HAP-1 (cell line): ENCODE measurements around the gene RIN3.

Experiments
- DNase-seq, 2 experiments: peaks; one replicate each; pipeline ENCODE4 v3.0.0-alpha.2; 2016 to 2020; ENCODE audit warnings: low spot score in 2 of 2
- H3K27me3 ChIP-seq: fragments of 250-450 bp; sonication (Bioruptor Pico); 2 replicates; pipeline ENCODE4 v1.5.1; 2020; ENCODE audit warnings: low read depth, mild to moderate bottlenecking, moderate library complexity
- H3K36me3 ChIP-seq: fragments of 250-450 bp; sonication (Bioruptor Pico); replicated peaks from 2 replicates; pipeline ENCODE4 v1.5.1; 2020; ENCODE audit warnings: mild to moderate bottlenecking
- H3K4me1 ChIP-seq: fragments of 250-450 bp; sonication (Bioruptor Pico); 2 replicates; pipeline ENCODE4 v1.5.1; 2020; ENCODE audit warnings: mild to moderate bottlenecking
- H3K4me3 ChIP-seq: fragments of 250-450 bp; sonication (Bioruptor Pico); 2 replicates; pipeline ENCODE4 v1.5.1; 2020; ENCODE audit warnings: mild to moderate bottlenecking, moderate library complexity
- H3K9me3 ChIP-seq: fragments of 250-450 bp; sonication (Bioruptor Pico); 2 replicates; pipeline ENCODE4 v1.5.1; 2020; ENCODE audit warnings: mild to moderate bottlenecking, moderate library complexity
- in situ Hi-C: fragments of 300-500 bp; cut with MboI; formaldehyde crosslinking; loops from 3 replicates; pipeline ENCODE4 v1.14.3; 2020; ENCODE audit warnings: low sequenced_read_pairs, inconsistent platforms, mixed read lengths

Gene RIN3

GRCh38 chr14:92584220-92584619 is 70.6 kb downstream of the RIN3 start:
- H3K9me3 ChIP-seq = no peaks in the 10 kb centered on the region
- no peaks in the 10 kb centered on the region for H3K4me1 ChIP-seq
- H3K4me3 ChIP-seq = no peak overlapping the region
- no peaks in the 10 kb centered on the region for H3K36me3 ChIP-seq
- in situ Hi-C loops = no loop called here
- no peaks in the 10 kb centered on the region for H3K27me3 ChIP-seq
- no peak for DNase-seq

- H3K36me3 ChIP-seq = no peaks in the 10 kb centered on the region
- H3K27me3 ChIP-seq = no peaks in the 10 kb centered on the region
- DNase-seq = no peak
- no peak overlapping the region for H3K4me3 ChIP-seq
- H3K4me1 ChIP-seq = no peaks in the 10 kb centered on the region
- in situ Hi-C loops = no loop called here
- H3K9me3 ChIP-seq = no peaks in the 10 kb centered on the region
Observed at GRCh38 chr14:92584816-92585215, 71.2 kb downstream of the RIN3 start.

GRCh38 chr14:92585981-92586937 is 72.7 kb downstream of the RIN3 start:
- no peaks in the 10 kb centered on the region for H3K9me3 ChIP-seq
- no peak overlapping the region for H3K4me3 ChIP-seq
- no peak for DNase-seq
- no peaks in the 10 kb centered on the region for H3K4me1 ChIP-seq
- in situ Hi-C loops = no loop called here
- H3K27me3 ChIP-seq = no peaks in the 10 kb centered on the region
- H3K36me3 ChIP-seq = no peaks in the 10 kb centered on the region

- H3K4me1 ChIP-seq = no peaks in the 10 kb centered on the region
- DNase-seq = no peak
- H3K4me3 ChIP-seq = no peak overlapping the region
- in situ Hi-C loops = no loop called here
- H3K27me3 ChIP-seq = no peaks in the 10 kb centered on the region
- no peaks in the 10 kb centered on the region for H3K36me3 ChIP-seq
- no peaks in the 10 kb centered on the region for H3K9me3 ChIP-seq
Observed at GRCh38 chr14:92586963-92587699, 73.5 kb downstream of the RIN3 start.

- no peak for DNase-seq
- no peaks in the 10 kb centered on the region for H3K27me3 ChIP-seq
- no peaks in the 10 kb centered on the region for H3K36me3 ChIP-seq
- H3K4me3 ChIP-seq = no peak overlapping the region
- H3K4me1 ChIP-seq = no peaks in the 10 kb centered on the region
- no peaks in the 10 kb centered on the region for H3K9me3 ChIP-seq
- in situ Hi-C loops = no loop called here
Observed at GRCh38 chr14:92587700-92588085, 74.1 kb downstream of the RIN3 start.

- Histone ChIP-seq H3K36me3 (no peaks in the 10 kb centered on the region), H3K9me3 (no peaks in the 10 kb centered on the region), H3K4me1 (no peaks in the 10 kb centered on the region), H3K27me3 (no peaks in the 10 kb centered on the region), H3K4me3 (no peak overlapping the region)
- in situ Hi-C loops = no loop called here
- no peak for DNase-seq
Observed at GRCh38 chr14:92589213-92589852, 75.8 kb downstream of the RIN3 start.

GRCh38 chr14:92590176-92590575 is 76.6 kb downstream of the RIN3 start:
- in situ Hi-C loops = no loop called here
- Histone ChIP-seq H3K9me3 (no peaks in the 10 kb centered on the region), H3K27me3 (no peaks in the 10 kb centered on the region), H3K4me3 (no peak overlapping the region), H3K36me3 (no peaks in the 10 kb centered on the region), H3K4me1 (no peaks in the 10 kb centered on the region)
- no peak for DNase-seq

- in situ Hi-C loops = no loop called here
- H3K36me3 ChIP-seq = no peaks in the 10 kb centered on the region
- no peaks in the 10 kb centered on the region for H3K27me3 ChIP-seq
- DNase-seq = no peak
- H3K4me3 ChIP-seq = no peak overlapping the region
- no peaks in the 10 kb centered on the region for H3K9me3 ChIP-seq
- peaks cover 6% of the 10 kb centered on the region for H3K4me1 ChIP-seq
Observed at GRCh38 chr14:92590941-92591340, 77.4 kb downstream of the RIN3 start.

GRCh38 chr14:92591346-92591745 is 77.8 kb downstream of the RIN3 start:
- in situ Hi-C loops = no loop called here
- Histone ChIP-seq H3K27me3 (no peaks in the 10 kb centered on the region), H3K4me3 (no peak overlapping the region), H3K36me3 (no peaks in the 10 kb centered on the region), H3K4me1 (peaks cover 10% of the 10 kb centered on the region), H3K9me3 (no peaks in the 10 kb centered on the region)
- no peak for DNase-seq

- Histone ChIP-seq H3K9me3 (no peaks in the 10 kb centered on the region), H3K36me3 (no peaks in the 10 kb centered on the region), H3K4me1 (peaks cover 10% of the 10 kb centered on the region), H3K4me3 (no peak overlapping the region), H3K27me3 (no peaks in the 10 kb centered on the region)
- no peak for DNase-seq
- in situ Hi-C loops = no loop called here
Observed at GRCh38 chr14:92595267-92595666, 81.7 kb downstream of the RIN3 start.

GRCh38 chr14:92596331-92596907 is 82.8 kb downstream of the RIN3 start:
- in situ Hi-C loops = no loop called here

GRCh38 chr14:92597906-92598905 is 84.6 kb downstream of the RIN3 start:
- H3K36me3 ChIP-seq = no peaks in the 10 kb centered on the region
- no peak for DNase-seq
- in situ Hi-C loops = no loop called here

More at GRCh38 chr14:92596331-92596907, 82.8 kb downstream of the RIN3 start:
- Histone ChIP-seq H3K4me1 (peaks cover 10% of the 10 kb centered on the region), H3K9me3 (no peaks in the 10 kb centered on the region), H3K27me3 (no peaks in the 10 kb centered on the region), H3K36me3 (no peaks in the 10 kb centered on the region), H3K4me3 (no peak overlapping the region)
- DNase-seq = no peak

GRCh38 chr14:92599811-92600210 is 86.2 kb downstream of the RIN3 start:
- Histone ChIP-seq H3K27me3 (no peaks in the 10 kb centered on the region), H3K36me3 (no peaks in the 10 kb centered on the region), H3K4me3 (no peak overlapping the region), H3K9me3 (no peaks in the 10 kb centered on the region), H3K4me1 (peaks cover 10% of the 10 kb centered on the region)
- in situ Hi-C loops = no loop called here
- no peak for DNase-seq

More at GRCh38 chr14:92597906-92598905, 84.6 kb downstream of the RIN3 start:
- Histone ChIP-seq H3K27me3 (no peaks in the 10 kb centered on the region), H3K4me1 (peaks cover 10% of the 10 kb centered on the region), H3K4me3 (no peak overlapping the region), H3K9me3 (no peaks in the 10 kb centered on the region)
